Lung (tissue), 12 donors: Measurements from ENCODE around the gene KRTAP5-2. TPM values are rescaled to one million over a fixed set of nuclear protein-coding genes. Genes with fewer than 3 reads are reported as not detected.
A peak's percentile ranks its signal among the peaks of the same experiment; 100 is the strongest.

Experiments
- ATAC-seq: fragments of 200-7000 bp; cut with Tn5 transposase; one replicate; pipeline ENCODE4 v1.9.1; 2020; ENCODE audit warnings: moderate number of reproducible peaks; ENCODE audit not compliant: insufficient read depth, low FRiP score
- DNase-seq, 3 donors: peaks; one replicate each; pipeline ENCODE4 v3.0.0-alpha.2; 2013 to 2017
- H3K27ac ChIP-seq, 2 donors: one replicate each; pipeline ENCODE4 v1.5.1; 2013; ENCODE audit warnings: mild to moderate bottlenecking in 2 of 2, moderate library complexity in 2 of 2, control low read depth in 1 of 2, inconsistent platforms in 1 of 2, low read depth in 1 of 2, low read length in 1 of 2
- H3K27me3 ChIP-seq, 3 donors: one replicate each; pipeline ENCODE4 v1.5.1; 2013; ENCODE audit warnings: low read length in 2 of 3; ENCODE audit not compliant: control insufficient read depth in 3 of 3, insufficient read depth in 3 of 3
- H3K36me3 ChIP-seq, 4 donors: one replicate each; pipeline ENCODE4 v1.5.1; 2013; ENCODE audit warnings: low read length in 4 of 4, mild to moderate bottlenecking in 1 of 4, moderate library complexity in 1 of 4; ENCODE audit not compliant: control insufficient read depth in 4 of 4, insufficient read depth in 4 of 4
- H3K4me1 ChIP-seq, 5 donors: one replicate each; pipeline ENCODE4 v1.5.1; 2013; ENCODE audit warnings: low read length in 5 of 5, mild to moderate bottlenecking in 2 of 5, moderate library complexity in 1 of 5; ENCODE audit not compliant: control insufficient read depth in 5 of 5, insufficient read depth in 5 of 5
- H3K4me3 ChIP-seq: one replicate; pipeline ENCODE4 v1.5.1; 2013; ENCODE audit warnings: mild to moderate bottlenecking, control low read depth, moderate library complexity
- H3K9ac ChIP-seq, 2 donors: one replicate each; pipeline ENCODE4 v1.5.1; 2013; ENCODE audit warnings: low read length in 2 of 2, control low read depth in 1 of 2; ENCODE audit not compliant: insufficient read depth in 1 of 2
- H3K9me3 ChIP-seq, 4 donors: one replicate each; pipeline ENCODE4 v1.5.1; 2013; ENCODE audit warnings: low read length in 3 of 4, mild to moderate bottlenecking in 1 of 4, moderate library complexity in 1 of 4; ENCODE audit not compliant: control insufficient read depth in 4 of 4, insufficient read depth in 3 of 4
- WGBS, 2 donors: extraction: QIAGEN DNeasy Blood & Tissue Kit; methylation state at CpG; one replicate each; pipeline ENCODE4 v1.1.7; 2013; 5-methylcytosine and 5-hydroxymethylcytosine counted together
- polyA plus RNA-seq, 2 donors: library from polyadenylated mRNA; stranded (reverse); fragments of 200-250 nt; gene quantifications; one replicate each; pipeline ENCODE4 v1.2.1, GENCODE V29; 2013
- total RNA-seq, 2 donors: library from RNA; depleted of rRNA in 1 of 2; stranded (reverse); fragments of >200 nt in 1 of 2; gene quantifications; one replicate each; pipeline ENCODE4 v1.2.1, GENCODE V29; 2014 to 2021
- TF ChIP-seq, protein P1 (sequence below): IDR thresholded peaks from 2 replicates; pipeline ENCODE4 v1.5.1; 2012; ENCODE audit warnings: mild to moderate bottlenecking; ENCODE audit errors: control extremely low read depth, extremely low read depth
- donor health status: control.
- donor health status: control.
- donor health status: Bipolar disorder and iron deficiency.
- donor health status: healthy.
- donor health status: DM: yes; HTN: yes; CAD: no.

Gene KRTAP5-2
- total and polyA plus RNA-seq, 4 donors: 0.12 TPM; not detected in 3

DNA sequence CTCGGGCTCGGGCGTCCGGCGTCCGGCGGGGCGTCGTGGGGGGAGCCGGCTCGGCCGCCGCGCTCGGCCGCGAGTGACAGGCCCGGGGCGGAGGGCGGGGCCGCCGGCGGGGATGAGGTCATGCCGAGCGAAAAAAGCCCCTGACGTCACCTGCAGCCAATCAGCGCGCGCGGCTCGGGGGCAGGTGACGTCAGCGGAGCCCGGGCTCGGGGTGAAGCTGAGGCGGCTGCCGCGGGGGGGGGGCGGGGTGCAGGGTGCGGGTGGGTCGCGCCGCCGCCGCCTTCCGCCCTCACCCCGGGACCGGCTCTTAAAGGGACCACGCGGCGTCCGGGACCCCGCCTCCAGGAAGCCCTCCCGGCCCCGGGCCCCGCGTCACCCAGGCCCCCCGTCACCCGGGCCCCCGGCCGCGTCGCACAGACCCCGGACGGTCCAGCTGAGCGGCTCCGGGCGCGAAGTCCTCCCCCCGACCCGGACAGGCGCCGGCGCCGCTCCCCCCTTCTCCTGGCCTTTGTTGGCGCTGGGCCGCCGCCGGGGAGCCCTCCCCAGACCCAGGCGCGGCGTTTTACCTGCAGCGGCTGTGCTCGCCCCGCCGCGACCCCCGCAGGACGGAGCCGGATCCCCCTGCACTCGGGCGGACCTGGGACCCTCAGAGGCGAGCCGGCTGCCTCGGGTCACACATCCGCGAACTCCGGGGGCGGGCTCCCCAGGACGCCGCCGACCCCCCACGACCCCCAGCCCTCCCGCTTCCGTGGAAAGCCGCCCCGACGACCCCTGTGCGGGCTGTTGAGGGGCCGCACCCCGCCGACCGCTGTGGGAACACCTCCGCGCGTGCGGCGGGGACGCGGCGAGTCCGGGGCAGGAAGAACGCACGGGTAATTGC, 25.7 kb downstream of the KRTAP5-2 start, which contains the start of gene DUSP8:
DUSP8 (minus strand) TSS at position 75 of the 880 bp plus-strand sequence. CDS start 6,445 bp downstream, outside the sequence.
- H3K4me3 ChIP-seq: peak within 1 kb of the TSS; percentile 56
- no peaks in the 10 kb centered on the region for H3K36me3 ChIP-seq
- H3K27me3 ChIP-seq: peaks cover 0 to 36% (median 22%) of the 10 kb centered on the region in 3 donors
- TF ChIP-seq, protein P1, sequence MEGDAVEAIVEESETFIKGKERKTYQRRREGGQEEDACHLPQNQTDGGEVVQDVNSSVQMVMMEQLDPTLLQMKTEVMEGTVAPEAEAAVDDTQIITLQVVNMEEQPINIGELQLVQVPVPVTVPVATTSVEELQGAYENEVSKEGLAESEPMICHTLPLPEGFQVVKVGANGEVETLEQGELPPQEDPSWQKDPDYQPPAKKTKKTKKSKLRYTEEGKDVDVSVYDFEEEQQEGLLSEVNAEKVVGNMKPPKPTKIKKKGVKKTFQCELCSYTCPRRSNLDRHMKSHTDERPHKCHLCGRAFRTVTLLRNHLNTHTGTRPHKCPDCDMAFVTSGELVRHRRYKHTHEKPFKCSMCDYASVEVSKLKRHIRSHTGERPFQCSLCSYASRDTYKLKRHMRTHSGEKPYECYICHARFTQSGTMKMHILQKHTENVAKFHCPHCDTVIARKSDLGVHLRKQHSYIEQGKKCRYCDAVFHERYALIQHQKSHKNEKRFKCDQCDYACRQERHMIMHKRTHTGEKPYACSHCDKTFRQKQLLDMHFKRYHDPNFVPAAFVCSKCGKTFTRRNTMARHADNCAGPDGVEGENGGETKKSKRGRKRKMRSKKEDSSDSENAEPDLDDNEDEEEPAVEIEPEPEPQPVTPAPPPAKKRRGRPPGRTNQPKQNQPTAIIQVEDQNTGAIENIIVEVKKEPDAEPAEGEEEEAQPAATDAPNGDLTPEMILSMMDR: no peak
- WGBS, 2 donors: 1% methylated on average over 88 to 124 of the region's 124 CpGs
- H3K9me3 ChIP-seq: no peaks in the 10 kb centered on the region
- peak; percentile 69 to 86 (median 78) for DNase-seq
- peak within 1 kb of the TSS; percentile 68 to 90 for H3K27ac ChIP-seq
- H3K9ac ChIP-seq: no peak within 1 kb of the TSS
- H3K4me1 ChIP-seq: peaks cover 0 to 5% (median 0%) of the 10 kb centered on the region in 5 donors
- peak; percentile 63 for ATAC-seq

DNA sequence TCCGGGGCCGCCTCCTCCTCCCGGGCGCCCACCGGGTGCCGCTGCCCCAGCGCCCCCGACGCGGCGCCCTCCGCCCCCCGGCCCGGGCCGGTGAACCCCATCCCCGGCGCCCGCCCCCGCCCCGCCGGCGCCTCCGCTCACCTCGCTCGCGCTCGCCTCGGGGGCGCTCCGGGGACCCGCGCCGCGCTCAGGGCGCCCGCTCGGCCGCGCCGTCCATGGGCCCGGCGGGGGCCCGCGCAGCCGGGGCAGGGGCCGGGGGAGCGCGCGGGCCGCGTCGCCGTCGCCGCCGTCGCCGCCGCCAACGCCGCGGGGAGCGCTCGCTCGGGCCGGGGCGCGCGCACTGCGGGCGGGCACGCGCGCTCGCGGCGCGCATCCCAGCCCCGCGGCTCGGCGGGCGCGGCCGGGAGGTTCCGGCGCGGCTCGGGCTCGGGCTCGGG, 26.3 kb downstream of the KRTAP5-2 start:
- peak overlapping the region in 1 of 2 donors; percentile 90 for H3K27ac ChIP-seq
- peaks cover 0 to 36% (median 22%) of the 10 kb centered on the region in 3 donors for H3K27me3 ChIP-seq
- H3K4me3 ChIP-seq: peak overlapping the region; percentile 56
- ATAC-seq: no peak
- 2% methylated on average over 37 to 91 of the region's 91 CpGs for WGBS, 2 donors
- H3K4me1 ChIP-seq: peaks cover 0 to 5% (median 0%) of the 10 kb centered on the region in 5 donors
- TF ChIP-seq, protein P1: no peak
- no peaks in the 10 kb centered on the region for H3K9me3 ChIP-seq
- peaks cover 0 to 3% (median 0%) of the 10 kb centered on the region in 4 donors for H3K36me3 ChIP-seq
- no peak overlapping the region for H3K9ac ChIP-seq
- DNase-seq: no peak

DNA sequence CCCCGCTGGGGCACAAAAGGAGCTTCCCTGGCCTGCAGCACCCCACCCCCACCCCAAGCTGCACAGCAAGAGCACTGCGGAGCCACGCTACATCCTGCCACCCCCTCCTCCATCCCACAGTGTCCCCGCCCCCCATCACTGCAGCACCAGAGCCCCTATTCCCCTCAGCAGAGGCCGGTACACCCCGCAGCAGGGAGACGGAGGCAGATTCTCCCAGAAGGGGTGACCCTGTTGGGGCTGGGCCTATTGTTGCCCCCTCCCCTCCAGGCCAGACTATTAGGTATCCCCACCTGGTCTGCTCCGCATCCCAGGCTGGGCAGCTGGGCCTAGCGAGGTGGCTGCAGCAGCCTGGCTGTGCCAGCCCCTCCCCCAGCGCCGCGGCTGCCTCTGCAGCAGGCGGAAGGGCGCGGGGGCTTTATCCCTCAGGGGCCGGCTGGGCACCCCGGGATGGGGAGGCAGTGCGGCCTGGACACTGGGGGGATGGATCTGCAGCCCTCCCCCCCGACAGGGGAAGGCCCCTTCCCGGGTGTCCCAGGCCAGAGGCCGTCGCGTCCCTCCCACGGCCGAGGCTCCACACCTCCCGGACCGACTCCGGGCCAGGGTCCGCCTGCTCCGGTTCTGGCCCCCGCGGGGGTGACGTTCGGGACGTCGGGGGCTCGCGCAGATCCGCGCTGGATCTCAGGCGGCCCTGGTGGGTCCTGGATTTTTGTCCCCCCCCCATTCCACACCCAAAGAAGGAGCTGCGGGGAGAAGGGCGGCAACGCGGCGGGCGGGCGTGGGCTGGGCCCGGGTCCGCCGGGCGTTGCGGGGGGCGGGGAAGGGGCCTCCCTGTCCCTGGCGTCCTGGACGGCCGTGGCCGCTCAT, 27.0 kb downstream of the KRTAP5-2 start:
- DNase-seq (peak in 2 of 3 donors; percentile 36 to 38), ATAC-seq (no peak)
- Histone ChIP-seq H3K4me1 (peaks cover 0 to 5% (median 0%) of the 10 kb centered on the region in 5 donors), H3K27me3 (peaks cover 0 to 36% (median 20%) of the 10 kb centered on the region in 3 donors), H3K9me3 (no peaks in the 10 kb centered on the region), H3K27ac (peak overlapping the region in 1 of 2 donors; percentile 90), H3K36me3 (peaks cover 0 to 3% (median 0%) of the 10 kb centered on the region in 4 donors), H3K9ac (no peak overlapping the region), H3K4me3 (peak overlapping the region; percentile 56)
- TF ChIP-seq, protein P1: no peak
- 8 to 9% methylated on average over 31 to 58 of the region's 58 CpGs for WGBS, 2 donors
